GM12873 (cell line): ENCODE measurements around the gene RNF125.

ENCODE experiments used
- TF ChIP-seq, protein P1 (sequence below): IDR thresholded peaks from 2 replicates; pipeline ENCODE4 v1.5.1; 2012; ENCODE audit warnings: low read depth, mild to moderate bottlenecking, moderate library complexity, low read length, control low read depth; ENCODE audit not compliant: insufficient read depth; ENCODE audit errors: missing control alignments

Gene RNF125

DNA sequence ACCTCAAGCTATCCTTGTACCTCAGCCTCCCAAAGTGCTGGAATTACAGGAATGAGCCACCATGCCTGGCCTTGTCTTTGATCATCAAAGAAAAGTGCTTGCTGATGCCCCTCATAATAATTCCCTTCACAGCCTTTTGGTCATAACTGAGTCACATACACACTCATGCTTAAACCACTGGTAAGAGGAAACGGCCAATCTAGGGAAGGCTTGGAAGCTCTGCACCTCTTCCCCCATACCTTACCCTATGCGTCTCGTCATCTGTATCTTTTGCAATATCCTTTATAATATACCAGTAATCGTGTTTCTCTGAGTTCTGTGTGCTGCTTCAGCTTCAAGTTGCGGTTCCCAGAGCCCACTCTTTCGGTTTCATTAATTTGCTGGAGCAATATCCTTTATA lies 68.3 kb downstream of the RNF125 start:
- TF ChIP-seq, protein P1, sequence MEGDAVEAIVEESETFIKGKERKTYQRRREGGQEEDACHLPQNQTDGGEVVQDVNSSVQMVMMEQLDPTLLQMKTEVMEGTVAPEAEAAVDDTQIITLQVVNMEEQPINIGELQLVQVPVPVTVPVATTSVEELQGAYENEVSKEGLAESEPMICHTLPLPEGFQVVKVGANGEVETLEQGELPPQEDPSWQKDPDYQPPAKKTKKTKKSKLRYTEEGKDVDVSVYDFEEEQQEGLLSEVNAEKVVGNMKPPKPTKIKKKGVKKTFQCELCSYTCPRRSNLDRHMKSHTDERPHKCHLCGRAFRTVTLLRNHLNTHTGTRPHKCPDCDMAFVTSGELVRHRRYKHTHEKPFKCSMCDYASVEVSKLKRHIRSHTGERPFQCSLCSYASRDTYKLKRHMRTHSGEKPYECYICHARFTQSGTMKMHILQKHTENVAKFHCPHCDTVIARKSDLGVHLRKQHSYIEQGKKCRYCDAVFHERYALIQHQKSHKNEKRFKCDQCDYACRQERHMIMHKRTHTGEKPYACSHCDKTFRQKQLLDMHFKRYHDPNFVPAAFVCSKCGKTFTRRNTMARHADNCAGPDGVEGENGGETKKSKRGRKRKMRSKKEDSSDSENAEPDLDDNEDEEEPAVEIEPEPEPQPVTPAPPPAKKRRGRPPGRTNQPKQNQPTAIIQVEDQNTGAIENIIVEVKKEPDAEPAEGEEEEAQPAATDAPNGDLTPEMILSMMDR, result no peak

DNA sequence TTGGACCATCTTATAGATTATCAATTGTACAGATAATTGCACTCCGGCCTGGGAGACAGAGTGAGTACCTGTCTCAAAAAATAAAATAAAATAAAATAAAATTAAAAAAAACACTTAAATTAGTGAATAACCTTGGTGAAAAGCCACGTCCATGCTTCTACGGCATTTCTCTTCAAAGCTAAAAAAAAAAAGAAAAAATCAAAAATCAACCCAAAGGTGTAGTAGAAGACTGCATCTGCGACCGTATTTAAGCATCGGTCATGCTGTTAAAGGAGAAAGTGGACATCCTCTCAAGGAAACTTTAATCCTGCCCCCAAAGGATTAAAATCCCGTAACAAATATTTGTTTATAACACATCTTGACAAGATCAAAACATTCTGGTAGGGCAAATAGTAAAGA lies 72.7 kb downstream of the RNF125 start:
- TF ChIP-seq, protein P1, result no peak

DNA sequence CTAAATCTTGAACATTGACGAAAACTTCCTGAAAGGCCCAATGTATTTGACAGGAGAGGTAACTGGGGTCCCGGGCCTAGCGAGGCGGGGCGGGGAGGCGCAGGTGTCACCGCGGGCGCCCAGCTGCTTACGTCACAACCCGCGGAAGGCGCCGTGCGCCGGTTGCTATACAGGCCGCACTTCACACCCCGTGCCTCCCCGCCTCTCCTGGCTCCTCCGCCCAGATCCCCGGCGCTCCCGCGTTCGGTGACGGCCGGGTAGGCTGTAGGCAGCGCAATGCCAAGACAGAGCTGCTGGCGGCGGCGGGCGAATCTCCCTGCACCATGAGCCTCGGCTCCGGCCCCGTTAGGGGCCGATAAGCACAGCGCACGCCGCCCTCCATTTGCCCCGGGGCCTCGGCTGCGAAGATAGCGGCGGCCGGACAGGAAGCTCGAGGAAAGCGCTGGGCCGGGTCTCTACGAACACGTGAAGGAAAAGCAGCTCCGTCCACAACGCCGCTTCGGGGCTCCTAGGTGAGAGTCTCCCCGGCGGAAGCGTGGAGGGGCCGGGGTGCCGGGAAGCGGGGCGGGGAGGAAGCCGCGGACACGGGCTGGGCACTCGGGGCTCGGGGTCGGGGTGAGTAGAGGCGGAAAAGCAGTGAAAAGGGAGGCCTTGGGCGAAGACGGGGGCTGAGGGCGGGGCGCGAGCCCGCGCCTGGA lies 73.2 kb downstream of the RNF125 start, which contains the start of gene RNF138:
Gene RNF138, plus strand, starts transcription at position 151 of the 698 bp plus-strand sequence. CDS start 903 bp downstream, outside the sequence.
- TF ChIP-seq, protein P1, result no peak

DNA sequence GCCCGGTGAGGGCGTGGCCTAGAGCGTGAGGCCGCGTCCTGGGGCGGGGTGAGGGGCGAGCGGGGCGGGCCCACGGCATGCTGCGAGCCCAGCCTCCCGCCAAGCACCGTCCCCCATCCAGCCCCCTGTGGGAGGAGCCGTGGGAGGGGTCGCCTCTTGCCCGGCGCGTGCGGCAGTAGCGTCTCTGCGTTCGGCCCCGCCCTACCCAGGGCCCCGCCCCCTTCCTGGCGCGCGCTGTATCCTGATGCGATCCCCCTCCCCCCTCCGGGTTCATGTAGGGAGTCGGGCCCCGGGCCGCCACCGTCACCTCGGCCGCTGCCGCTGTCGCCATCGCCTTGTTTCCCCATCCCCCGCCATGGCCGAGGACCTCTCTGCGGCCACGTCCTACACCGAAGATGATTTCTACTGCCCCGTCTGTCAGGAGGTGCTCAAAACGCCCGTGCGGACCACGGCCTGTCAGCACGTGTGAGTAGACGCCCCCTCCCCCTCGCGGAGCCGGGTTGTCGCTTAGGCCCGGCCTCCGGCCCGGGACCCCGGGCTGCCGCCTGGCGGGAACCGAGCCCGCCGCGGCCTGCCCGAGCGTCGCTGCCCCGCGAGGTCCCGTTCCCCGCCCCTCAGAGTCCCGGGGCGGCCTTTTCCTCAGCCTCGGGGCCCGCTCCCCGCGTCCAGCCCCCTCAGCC lies 73.9 kb downstream of the RNF125 start:
- TF ChIP-seq, protein P1, result no peak

DNA sequence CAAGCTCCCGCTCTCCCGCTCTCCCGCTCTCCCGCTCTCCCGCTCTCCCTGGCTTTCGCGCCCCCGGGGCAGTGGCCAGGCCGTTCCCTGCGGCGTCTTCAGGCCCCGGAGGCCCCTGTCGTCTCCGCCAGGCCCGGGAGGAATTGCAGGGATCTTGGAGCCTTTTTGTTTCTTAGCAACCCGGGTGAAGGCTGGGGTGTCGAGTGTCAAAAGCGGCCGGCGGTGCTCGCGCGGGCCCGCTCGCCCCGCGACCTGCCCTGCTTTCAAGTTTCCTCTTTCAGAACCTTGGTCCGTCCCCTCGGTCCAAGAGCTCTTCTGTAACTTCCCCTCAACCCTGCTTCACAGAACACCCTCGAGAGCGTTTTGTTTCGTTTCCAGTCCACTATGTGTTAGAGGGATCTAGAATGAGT lies 74.5 kb downstream of the RNF125 start:
- TF ChIP-seq, protein P1, result no peak

DNA sequence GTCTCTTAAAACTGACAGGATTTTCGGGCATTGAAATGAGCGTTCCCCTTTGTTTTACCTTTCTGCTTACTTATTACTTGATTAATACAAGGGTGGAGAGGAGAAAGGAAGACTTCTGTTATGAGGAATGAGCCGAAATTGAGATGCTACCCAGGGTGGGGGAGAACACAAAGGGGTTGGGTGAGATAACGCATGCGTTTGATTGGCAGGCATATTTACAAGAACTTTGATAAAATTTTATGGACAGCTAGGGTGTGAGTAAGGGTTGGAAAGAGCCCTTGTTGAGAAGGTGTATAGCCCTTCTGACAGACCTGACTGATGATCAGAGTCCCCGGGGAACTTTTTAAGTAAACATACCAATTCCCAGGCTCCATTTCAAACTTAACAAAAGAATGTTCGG lies 74.9 kb downstream of the RNF125 start:
- TF ChIP-seq, protein P1, result no peak

DNA sequence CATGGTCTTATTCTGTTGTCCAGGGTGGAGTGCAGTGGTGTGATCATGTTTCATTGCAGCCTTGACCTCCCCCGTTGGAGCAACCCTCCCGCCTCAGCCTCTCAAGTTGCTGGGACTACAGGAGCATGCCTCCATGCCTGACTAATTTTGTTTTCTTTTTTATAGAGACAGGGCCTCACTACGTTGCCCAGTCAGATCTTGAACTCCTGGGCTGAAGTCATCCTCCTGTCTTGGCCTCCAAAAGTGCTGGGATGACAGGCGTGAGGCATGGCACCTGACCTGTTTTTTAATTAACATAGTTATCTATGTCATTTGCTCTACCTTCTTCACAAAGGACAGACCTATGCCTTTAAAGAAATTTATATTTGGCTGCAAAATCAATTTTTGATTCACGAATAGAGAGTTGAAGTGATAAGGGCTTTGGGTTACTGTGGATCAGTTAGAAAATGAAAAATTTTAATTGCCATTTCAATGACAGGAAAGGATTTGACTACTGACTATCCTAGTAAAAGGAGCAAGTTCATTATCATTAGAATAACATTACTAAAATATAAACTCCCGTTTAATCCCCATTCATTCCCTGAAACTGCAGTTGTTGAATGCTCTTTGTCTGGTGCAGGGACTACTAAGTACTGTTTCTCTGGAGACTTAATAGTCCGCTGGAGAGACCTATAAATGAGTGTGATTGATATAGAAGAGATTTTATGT lies 76.7 kb downstream of the RNF125 start:
- TF ChIP-seq, protein P1, result no peak
